Lower leg skin (tissue), 4 donors: ENCODE data around the gene HMCN2. TPM values are rescaled to one million over a fixed set of nuclear protein-coding genes. Genes with fewer than 3 reads are reported as not detected.

Experiments used
- DNase-seq, 2 donors: peaks; one replicate each; pipeline ENCODE4 v3.0.0-alpha.2; 2019; ENCODE audit warnings: low spot score in 2 of 2
- H3K4me3 ChIP-seq: fragments of 200-600 bp; sonication (generic); 2 replicates; pipeline ENCODE4 v1.5.1; 2017; ENCODE audit warnings: mild to moderate bottlenecking, low read depth; ENCODE audit not compliant: poor library complexity, severe bottlenecking
- CTCF ChIP-seq, 3 donors: fragments of 450-650 bp; IDR thresholded peaks; one replicate each; pipeline ENCODE4 v1.5.1; 2016; ENCODE audit warnings: antibody characterized with exemption in 3 of 3, mild to moderate bottlenecking in 3 of 3, moderate library complexity in 2 of 3
- POLR2A ChIP-seq, 2 donors: fragments of 450-650 bp; IDR thresholded peaks; one replicate each; pipeline ENCODE4 v1.6.1; 2016 to 2017; ENCODE audit warnings: antibody characterized with exemption in 2 of 2, mild to moderate bottlenecking in 1 of 2, moderate library complexity in 1 of 2
- WGBS, 2 donors: methylation state at CpG; one replicate each; pipeline ENCODE4 v1.1.5; 2018; 5-methylcytosine and 5-hydroxymethylcytosine counted together
- intact Hi-C: fragments of 100-400 bp; cut with DNase I; formaldehyde crosslinking; loops from one replicate; pipeline ENCODE4 v1.15.0; 2023; ENCODE audit warnings: low total_unique reads
- total RNA-seq, 4 donors: library from RNA; depleted of rRNA; stranded (reverse); fragments of >200 nt; gene quantifications; one replicate each; pipeline ENCODE4 v1.1.0, GENCODE V29; 2016

HMCN2 gene
- total RNA-seq, 4 donors from 2014 or later, result 1.9 to 4.3 (median 3.0) TPM

GRCh38 chr9:130345009-130345896 is 79.7 kb downstream of the HMCN2 start:
- TF ChIP-seq CTCF (IDR thresholded peaks at IDR 0.05), result no peak
- no peak for TF ChIP-seq POLR2A (IDR thresholded peaks at IDR 0.05)
- intact Hi-C loops, result loop anchor here (10.0 kb wide), 1 partner anchor 240 kb away; no protein-coding TSS in a partner anchor
- H3K4me3 ChIP-seq, result no peak overlapping the region
- WGBS, 2 donors, result 66 to 69% methylated on average over 9 of the region's 9 CpGs
- DNase-seq, result no peak

GRCh38 chr9:130345897-130346385 is 80.4 kb downstream of the HMCN2 start:
- TF ChIP-seq POLR2A (IDR thresholded peaks at IDR 0.05), result no peak
- no peak for TF ChIP-seq CTCF (IDR thresholded peaks at IDR 0.05)
- WGBS, 2 donors, result 86 to 87% methylated on average over 12 to 13 of the region's 13 CpGs
- no peak overlapping the region for H3K4me3 ChIP-seq
- no peak for DNase-seq
- intact Hi-C loops, result loop anchor here (10.0 kb wide), 1 partner anchor 241 kb away; no protein-coding TSS in a partner anchor

DNA sequence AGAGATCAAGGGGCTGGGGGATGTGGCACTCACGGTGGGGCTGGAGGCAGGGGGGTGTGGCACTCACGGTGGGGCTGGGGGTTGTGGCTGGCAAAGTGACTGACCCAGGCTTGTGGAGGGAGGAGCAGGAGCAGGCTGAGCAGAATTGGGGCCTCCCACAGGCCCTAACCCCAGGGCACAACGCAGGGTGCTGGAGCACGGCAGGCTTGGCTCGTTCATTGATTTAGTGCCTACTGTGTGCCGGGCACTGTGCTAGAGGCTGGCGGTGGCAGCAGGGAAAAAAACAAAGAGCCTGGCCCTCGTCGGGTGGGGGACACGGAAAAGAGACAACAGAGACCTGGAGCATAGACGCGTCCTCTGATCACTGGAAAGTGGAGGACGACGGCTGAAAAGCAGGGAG is 80.9 kb downstream of the HMCN2 start:
- DNase-seq, result no peak
- intact Hi-C loops, result loop anchor here (10.0 kb wide), 1 partner anchor 242 kb away; no protein-coding TSS in a partner anchor
- TF ChIP-seq POLR2A (IDR thresholded peaks at IDR 0.05) (no peak), CTCF (IDR thresholded peaks at IDR 0.05) (no peak)
- H3K4me3 ChIP-seq, result no peak overlapping the region
- 66 to 69% methylated on average over 14 of the region's 14 CpGs for WGBS, 2 donors

- no peak for TF ChIP-seq CTCF (IDR thresholded peaks at IDR 0.05)
- no peak for TF ChIP-seq POLR2A (IDR thresholded peaks at IDR 0.05)
- no peak overlapping the region for H3K4me3 ChIP-seq
- DNase-seq, result no peak
- 58 to 76% methylated on average over 8 to 14 of the region's 14 CpGs for WGBS, 2 donors
- intact Hi-C loops, result loop anchor here (10.0 kb wide), 1 partner anchor 242 kb away; no protein-coding TSS in a partner anchor
Observed at GRCh38 chr9:130347036-130347435, 81.5 kb downstream of the HMCN2 start.

DNA sequence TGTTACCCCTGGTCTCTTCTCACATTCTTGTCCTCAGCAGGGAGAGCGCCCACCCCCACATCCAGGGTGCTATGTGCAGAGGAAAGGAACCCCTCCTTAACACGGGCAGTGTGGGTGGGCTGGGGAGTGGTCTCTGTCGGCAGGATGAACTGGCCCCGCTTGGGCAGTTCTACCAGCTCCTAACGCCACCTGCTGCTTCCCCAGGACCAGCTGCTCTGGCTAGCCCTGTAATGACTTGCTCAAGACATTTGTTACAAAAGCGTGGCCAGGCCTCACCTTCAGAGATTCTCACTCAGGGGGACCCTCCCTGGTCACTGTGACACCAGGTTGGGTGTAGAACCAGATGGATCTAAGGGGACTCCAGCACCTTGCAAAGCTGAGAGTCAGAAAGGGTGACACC is 82.4 kb downstream of the HMCN2 start:
- H3K4me3 ChIP-seq, result no peak overlapping the region
- no peak for DNase-seq
- WGBS, 2 donors, result 45 to 58% methylated on average over 5 to 6 of the region's 6 CpGs
- no peak for TF ChIP-seq CTCF (IDR thresholded peaks at IDR 0.05)
- no peak for TF ChIP-seq POLR2A (IDR thresholded peaks at IDR 0.05)
- intact Hi-C loops, result loop anchor here (10.0 kb wide), 1 partner anchor 243 kb away; no protein-coding TSS in a partner anchor
